Stimulated activated CD4-positive, alpha-beta T cell treated with anti-CD3 and anti-CD28 coated beads, Interleukin-1b, Interleukin-23, amount 100 ng/mL, for 24 hours (primary cell): ENCODE data around the gene TFR2.

Experiments
- DNase-seq, 4 experiments: peaks; one replicate each; pipeline ENCODE4 v3.0.0-alpha.2; 2020; ENCODE audit warnings: low read depth in 4 of 4, low spot score in 1 of 4

Gene TFR2

GRCh38 chr7:100641463-100641859 lies at the start of gene TFR2:
Gene TFR2, minus strand, starts transcription at chr7:100641552. Its CDS starts 43 bp downstream, at chr7:100641509.
- no peak for DNase-seq

DNA sequence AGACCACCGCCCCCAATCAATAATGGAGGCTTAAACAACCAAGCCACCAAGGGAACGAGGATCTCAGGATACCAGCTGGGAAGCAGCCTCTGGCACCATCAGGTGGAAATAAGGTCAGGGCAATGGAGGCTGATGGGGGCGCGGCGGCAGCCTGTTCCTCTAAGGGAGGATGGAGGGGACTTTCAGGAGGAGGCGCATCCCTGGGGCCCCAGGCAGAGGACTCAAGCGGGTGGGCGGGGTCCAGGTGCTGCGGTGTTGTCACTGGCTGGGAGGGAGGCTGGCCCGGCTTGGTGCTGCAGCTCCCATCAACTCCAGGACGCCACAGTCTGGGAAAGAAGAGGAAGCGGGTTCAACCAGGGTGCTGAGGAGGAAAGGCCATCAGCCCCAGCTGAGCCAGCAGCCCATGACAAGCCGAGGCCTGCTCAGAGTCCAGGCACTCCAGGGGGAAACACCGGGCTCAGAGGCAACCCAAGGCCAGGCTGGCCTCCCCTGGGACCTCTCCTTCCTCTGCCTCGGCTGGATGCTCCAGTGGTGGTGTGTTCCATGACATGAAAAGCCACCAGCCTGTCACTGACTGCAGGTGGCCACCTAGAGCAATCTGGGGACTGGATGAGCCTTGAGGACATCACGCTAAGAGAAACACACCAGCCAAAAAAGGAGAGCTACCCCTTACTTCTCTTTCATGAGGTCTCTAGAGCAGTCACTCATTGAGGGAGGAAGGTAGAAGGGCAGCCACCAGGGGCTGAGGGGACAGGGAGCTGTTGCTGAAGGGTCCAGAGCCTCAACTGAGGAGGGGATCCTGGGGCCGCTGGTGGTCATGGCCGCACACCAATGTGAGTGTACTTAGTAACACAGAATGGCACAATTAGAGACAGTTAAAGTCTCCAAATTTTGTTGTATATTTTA lies 48.1 kb upstream of the TFR2 start:
- no peak for DNase-seq

DNA sequence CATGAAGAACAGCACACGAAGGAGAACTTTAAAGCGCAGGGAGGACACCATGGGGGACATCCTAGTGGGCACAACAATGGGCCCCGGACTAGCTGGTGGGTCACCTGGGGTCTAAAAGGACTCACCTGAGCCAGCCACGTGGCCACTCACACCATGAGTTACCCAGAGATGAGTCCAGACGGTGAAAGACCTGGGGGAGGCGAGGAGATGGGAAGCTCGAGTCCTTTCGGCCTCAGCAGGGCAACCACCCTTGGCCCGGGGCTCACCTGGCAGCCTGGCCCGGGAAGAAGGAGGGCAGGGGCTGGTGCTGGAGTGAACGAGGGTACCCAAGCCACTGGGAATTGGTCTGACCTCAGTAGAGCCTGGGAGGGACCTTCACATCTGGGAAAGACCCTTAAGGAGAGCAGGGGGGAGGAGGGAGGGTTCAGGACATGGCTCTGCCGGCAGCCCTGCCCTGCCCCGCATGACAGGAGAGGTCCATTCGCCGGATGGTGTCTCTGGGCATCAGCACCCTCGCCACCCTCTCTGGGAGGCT lies 47.0 kb upstream of the TFR2 start:
- no peak for DNase-seq

DNA sequence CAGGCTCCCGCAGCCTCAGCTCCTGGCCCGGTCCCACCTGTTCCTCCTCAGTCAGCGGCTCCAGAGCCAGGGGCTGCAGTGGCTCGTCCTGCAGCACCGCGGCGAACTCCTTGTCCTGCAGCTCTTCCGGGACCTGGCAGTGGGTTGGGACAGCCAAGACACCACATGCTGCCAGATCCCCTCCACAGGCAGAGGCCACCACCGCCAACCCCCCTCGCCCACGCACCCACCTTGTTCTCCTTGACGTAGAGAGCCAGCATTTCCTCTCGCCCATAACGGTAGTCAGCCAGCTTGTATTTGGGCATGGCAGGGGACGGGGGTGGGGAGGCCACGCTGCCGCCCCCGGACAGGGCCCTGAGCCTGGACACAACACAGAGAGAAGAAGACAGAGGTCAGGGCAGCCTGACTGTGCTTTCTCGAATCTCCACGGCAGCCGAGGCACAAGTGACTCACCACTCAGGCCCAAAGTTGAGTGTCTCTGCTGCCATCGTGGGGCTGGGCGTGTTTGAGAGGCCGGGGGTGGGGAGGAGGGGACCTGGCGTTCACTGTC lies 46.5 kb upstream of the TFR2 start:
- DNase-seq: no peak

GRCh38 chr7:100687261-100687660 lies 45.9 kb upstream of the TFR2 start:
- DNase-seq: no peak

DNA sequence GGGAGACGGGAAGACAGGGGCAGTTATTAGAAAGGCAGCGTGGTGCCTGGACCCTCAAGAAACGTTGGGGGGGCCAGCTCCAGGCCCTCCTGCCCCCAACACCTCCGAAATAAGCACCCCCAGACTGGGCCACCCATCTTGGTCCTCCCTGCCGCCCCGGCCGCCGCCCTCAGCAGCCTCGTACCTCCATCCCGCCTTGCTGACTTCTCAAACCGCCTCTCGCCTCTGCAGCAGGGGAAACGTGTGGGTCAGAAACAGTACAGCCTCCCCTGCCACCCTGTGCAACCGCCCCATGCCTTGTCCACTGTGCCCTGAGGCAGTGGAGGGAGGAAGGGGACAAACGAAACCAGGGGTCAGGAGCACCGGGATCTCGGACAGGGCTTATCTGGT lies 45.5 kb upstream of the TFR2 start:
- no peak for DNase-seq

DNA sequence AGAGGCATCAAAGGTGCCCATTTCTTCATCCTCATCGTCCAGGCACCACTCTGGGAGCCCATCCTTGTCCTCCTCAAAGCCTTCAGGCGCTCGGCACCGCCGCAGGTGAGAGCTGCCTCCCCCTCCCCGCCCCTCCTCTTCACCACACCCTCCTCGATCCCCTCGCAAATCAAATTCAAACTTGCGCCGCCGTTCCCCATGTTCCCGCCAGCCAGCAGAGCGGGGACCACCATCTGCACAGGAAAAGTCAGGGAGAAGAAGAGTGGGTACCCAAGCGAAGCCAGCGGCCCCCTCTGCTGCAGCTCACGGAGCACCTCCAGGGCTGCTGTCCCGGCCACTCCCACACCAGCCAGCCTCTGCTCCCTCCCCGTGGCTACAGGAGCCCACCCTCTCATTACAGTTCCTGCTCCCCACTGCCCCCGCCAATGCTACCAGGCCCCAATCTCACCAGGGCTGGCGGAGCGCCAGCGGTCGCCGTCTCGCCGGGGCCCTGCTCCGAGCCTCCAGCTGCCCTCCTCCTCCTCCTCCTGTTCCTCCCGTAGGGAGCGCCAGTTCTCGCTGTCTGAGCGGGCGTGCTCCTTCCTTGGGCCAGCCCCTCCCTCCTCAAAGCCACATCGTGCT lies 45.0 kb upstream of the TFR2 start:
- no peak for DNase-seq

- no peak for DNase-seq
These were observed 44.3 kb upstream of the TFR2 start for GRCh38 chr7:100685631-100686145.

- no peak for DNase-seq
These were observed 43.8 kb upstream of the TFR2 start for GRCh38 chr7:100685049-100685605.

GRCh38 chr7:100684534-100685042 lies 43.2 kb upstream of the TFR2 start:
- DNase-seq: no peak

DNA sequence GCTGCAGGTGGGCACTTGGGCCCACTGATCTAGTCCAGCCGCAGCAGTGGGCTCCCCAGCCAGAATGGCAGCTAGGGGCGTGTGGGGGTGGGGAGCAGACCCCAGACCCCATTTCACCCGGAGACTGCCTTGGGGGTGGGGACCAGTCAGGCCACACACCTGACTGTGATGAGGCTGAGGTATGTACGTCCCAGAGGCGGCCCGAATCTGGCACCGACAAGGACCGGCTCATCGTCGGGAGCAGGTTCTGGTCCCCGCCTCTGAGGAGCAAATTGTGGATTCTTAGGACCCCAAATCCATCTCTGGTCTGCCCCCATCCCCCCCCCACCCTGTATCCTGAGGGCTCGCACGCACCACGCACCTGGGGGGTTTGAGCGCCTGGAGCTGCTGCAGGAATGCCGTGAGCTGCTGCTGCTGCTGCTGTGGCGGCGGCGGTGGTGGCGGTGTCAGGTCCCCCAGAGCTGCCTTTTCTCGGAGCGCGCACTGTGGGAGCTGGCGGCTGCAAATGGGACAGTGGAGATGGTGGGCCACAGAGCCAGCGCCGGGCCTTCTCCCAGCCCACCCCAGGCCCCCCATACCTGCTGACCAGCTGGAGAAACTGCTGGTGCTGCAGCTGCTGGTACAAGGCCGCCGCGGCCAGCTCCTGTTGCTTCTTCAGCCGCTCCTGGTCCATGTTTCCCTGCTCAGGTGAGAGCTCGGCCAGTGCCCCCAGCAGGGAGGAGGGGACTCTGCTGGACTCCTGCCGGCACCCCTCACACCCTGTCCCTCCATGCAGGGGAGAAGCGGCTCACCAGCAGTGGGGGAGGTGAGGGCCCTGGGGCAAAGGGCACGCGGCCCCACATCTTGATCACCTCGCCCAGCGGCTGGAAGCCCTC lies 42.5 kb upstream of the TFR2 start:
- DNase-seq: no peak

- no peak for DNase-seq
These were observed 41.8 kb upstream of the TFR2 start for GRCh38 chr7:100682991-100683658.

DNA sequence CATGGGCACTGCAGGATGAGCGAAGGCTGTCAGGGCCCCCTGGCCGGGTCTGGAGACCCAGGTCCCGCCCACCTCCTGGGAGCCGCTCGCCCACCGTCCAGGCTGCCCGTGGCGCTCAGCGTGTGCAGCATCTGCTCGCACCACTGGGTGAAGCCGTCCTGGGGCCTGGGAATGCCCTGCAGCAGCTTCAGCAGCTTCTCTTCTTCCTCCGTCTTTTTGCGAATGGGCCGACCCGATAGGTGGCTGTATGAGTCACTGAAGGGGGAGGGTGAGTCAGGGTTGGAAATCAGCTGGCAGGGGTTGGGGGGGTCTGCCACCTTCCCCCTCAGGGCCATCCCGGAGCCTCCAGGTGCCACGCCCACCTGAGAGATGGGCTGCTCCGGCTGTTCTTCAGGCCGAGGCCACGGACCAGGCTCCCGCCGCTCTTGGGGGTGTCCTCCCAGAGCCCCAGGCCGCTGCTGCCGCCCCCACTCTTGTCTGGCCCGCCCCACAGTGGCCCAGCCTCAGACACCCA lies 40.9 kb upstream of the TFR2 start:
- no peak for DNase-seq

- no peak for DNase-seq
These were observed 40.3 kb upstream of the TFR2 start for GRCh38 chr7:100681491-100682227.

GRCh38 chr7:100680576-100681271 lies 39.4 kb upstream of the TFR2 start:
- DNase-seq: no peak

DNA sequence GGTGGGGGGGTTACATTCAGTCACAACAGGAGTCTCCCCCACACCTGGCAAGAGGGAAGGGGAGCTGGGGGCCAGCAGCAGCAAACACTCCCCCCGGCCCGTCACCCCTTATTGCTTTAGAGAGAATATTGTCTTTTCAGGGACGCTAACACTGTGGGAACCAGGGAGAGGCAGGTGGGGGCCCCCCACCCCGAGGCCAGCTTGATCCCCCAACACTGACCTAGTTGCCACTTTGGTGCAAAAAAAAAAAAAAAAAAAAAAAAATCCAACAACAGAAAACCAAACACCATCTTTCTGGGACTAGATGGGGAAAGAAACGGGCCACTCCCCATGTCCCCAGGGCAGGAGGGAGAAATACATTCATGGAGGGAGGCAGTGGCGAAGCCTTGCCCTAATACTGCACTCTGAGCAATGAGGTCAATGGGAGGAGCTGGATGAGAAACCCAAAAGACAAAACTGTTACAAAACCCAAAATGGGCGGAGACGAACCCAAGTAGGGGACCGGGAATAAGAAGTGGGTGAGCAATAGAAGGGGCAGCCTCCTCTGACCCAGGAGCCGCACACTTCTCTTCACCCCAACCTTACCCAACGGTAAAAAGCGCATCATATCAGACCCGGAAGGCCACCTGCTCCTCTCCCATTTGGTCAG lies 38.7 kb upstream of the TFR2 start:
- DNase-seq: no peak

GRCh38 chr7:100679129-100679926 lies 38.0 kb upstream of the TFR2 start:
- DNase-seq: no peak
